Measurements from ENCODE around the gene FIBIN.

The FIBIN gene

GRCh38 chr11:27025312-27025955, 31.5 kb downstream of the FIBIN start:
- DNase-seq: no peak

- no peak for DNase-seq
Measured at GRCh38 chr11:27025957-27026733, 32.2 kb downstream of the FIBIN start.

- DNase-seq: no peak
Measured at GRCh38 chr11:27028561-27028965, 34.7 kb downstream of the FIBIN start.

GRCh38 chr11:27029966-27030365, 36.1 kb downstream of the FIBIN start:
- no peak for DNase-seq

- DNase-seq: no peak
Measured at GRCh38 chr11:27031754-27032153, 37.8 kb downstream of the FIBIN start.

- DNase-seq: no peak
Measured at GRCh38 chr11:27039873-27040272, 46.0 kb downstream of the FIBIN start.

- DNase-seq: peak; percentile 80
Measured at GRCh38 chr11:27040302-27041115, 46.6 kb downstream of the FIBIN start, which contains the start of gene BBOX1. BBOX1 (plus strand) TSS chr11:27040815; CDS start chr11:27055431, 14,616 bp downstream.

GRCh38 chr11:27041141-27041899, 47.4 kb downstream of the FIBIN start:
- no peak for DNase-seq
